Measurements from ENCODE around the gene IQUB. TPM values are rescaled to one million over a fixed set of nuclear protein-coding genes. Genes with fewer than 3 reads are reported as not detected.

IQUB gene
- polyA plus RNA-seq, 10 donors = 0.16 to 0.76 (median 0.29) TPM

GRCh38 chr7:123417580-123417979 is 116.8 kb downstream of the IQUB start:
- no peak for DNase-seq

- no peak for DNase-seq
Observed at GRCh38 chr7:123415625-123416024, 118.8 kb downstream of the IQUB start.

- DNase-seq = peak; percentile 66 to 89 (median 79)
Observed at GRCh38 chr7:123410273-123410904, 124.0 kb downstream of the IQUB start.

GRCh38 chr7:123407951-123408350 is 126.4 kb downstream of the IQUB start:
- peak in 1 of 3 donors; percentile 20 for DNase-seq

Other genes starting within 250 kb of the IQUB start
- 100 to 1,000 TPM; 109 to 144 (median 131) TPM for gene NDUFA5, start 23.2 kb upstream of the IQUB start, polyA plus RNA-seq (ENCODE audit: insufficient read length in 10 of 10)
- gene ASB15, start 67.2 kb upstream of the IQUB start, polyA plus RNA-seq (ENCODE audit: insufficient read length in 10 of 10) = 1 to 10 TPM; 2.0 to 8.0 (median 4.9) TPM
- 100 to 1,000 TPM in 8 of 10 donors, 10 to 100 TPM in 2; 42.0 to 482 (median 162) TPM for gene LMOD2, start 121.3 kb upstream of the IQUB start, polyA plus RNA-seq (ENCODE audit: insufficient read length in 10 of 10)
- gene WASL, start 214.4 kb upstream of the IQUB start, polyA plus RNA-seq (ENCODE audit: insufficient read length in 10 of 10) = 10 to 100 TPM; 29.2 to 39.0 (median 34.3) TPM

Measured in muscle of back (tissue), 11 donors.